GM12878 (cell line): Measurements from ENCODE around the gene LYRM2. TPM values are rescaled to one million over a fixed set of nuclear protein-coding genes. Genes with fewer than 3 reads are reported as not detected.

Experiments
- ATAC-seq: fragments of 200-7000 bp; cut with Tn5 transposase; 3 replicates; pipeline ENCODE4 v1.9.1; 2020; ENCODE audit warnings: mild to moderate bottlenecking, moderate library complexity
- BruUV-seq: library from RNA; stranded (reverse); fragments of 400-500 nt; replicated peaks from 2 replicates; lab custom pipeline; 2021; lab: Mats Ljungman, UMichigan
- CTCF ChIA-PET: fragments of 300-600 bp; sonication (Branson Sonifier 250); formaldehyde crosslinking; extraction: SDS; loops from one replicate; lab custom pipeline; 2021; ENCODE audit warnings: inconsistent platforms; lab: Yijun Ruan, JAX
- POLR2A ChIA-PET: fragments of 350-600 bp; formaldehyde crosslinking; extraction: SDS; loops from one replicate; lab custom pipeline; 2021; ENCODE audit warnings: inconsistent platforms; lab: Charles Lee
- RAD21 ChIA-PET: fragments of 300-600 bp; sonication (Branson Sonifier 250); formaldehyde crosslinking; loops from one replicate; lab custom pipeline; 2023; ENCODE audit warnings: antibody characterized with exemption; ENCODE audit not compliant: unreplicated experiment; lab: Charles Lee
- SMC1A ChIA-PET: fragments of 300-600 bp; sonication (Branson Sonifier 250); formaldehyde crosslinking; loops from one replicate; lab custom pipeline; 2023; ENCODE audit not compliant: unreplicated experiment, uncharacterized antibody; lab: Charles Lee
- DNase-seq: peaks from one replicate; pipeline ENCODE4 v3.0.0-alpha.2; 2011; ENCODE audit warnings: low read depth, low spot score
- FAIRE-seq: peaks from 3 replicates; lab custom pipeline; 2011; peaks lifted over from hg19 to GRCh38; lab: Jason Lieb, UNC
- H2AFZ ChIP-seq: 2 replicates; pipeline ENCODE4 v1.6.0; 2011; ENCODE audit warnings: low read depth, low read length, control low read depth; ENCODE audit not compliant: control insufficient read depth
- H3K27ac ChIP-seq: 2 replicates; pipeline ENCODE4 v1.5.1; 2011; ENCODE audit warnings: control low read depth; ENCODE audit not compliant: control insufficient read depth, insufficient read depth
- H3K27me3 ChIP-seq, 2 experiments: replicated peaks in 1 of 2; 2 replicates each; pipeline versions ENCODE4 v1.6.0 to v1.6.1; 2011; ENCODE audit warnings: low read length in 1 of 2; ENCODE audit not compliant: control insufficient read depth in 2 of 2, insufficient read depth in 2 of 2
- H3K36me3 ChIP-seq, 2 experiments: 2 replicates each; pipeline ENCODE4 v1.5.1; 2011; ENCODE audit warnings: low read length in 1 of 2; ENCODE audit not compliant: control insufficient read depth in 2 of 2, insufficient read depth in 2 of 2
- H3K4me1 ChIP-seq: 2 replicates; pipeline ENCODE4 v1.6.1; 2011; ENCODE audit warnings: mild to moderate bottlenecking, low read length, moderate library complexity, mixed read lengths; ENCODE audit not compliant: control insufficient read depth, insufficient read depth
- H3K4me2 ChIP-seq: 2 replicates; pipeline ENCODE4 v1.6.0; 2011; ENCODE audit warnings: control low read depth; ENCODE audit not compliant: control insufficient read depth, insufficient read depth
- H3K4me3 ChIP-seq: fragments of 200-600 bp; sonication (generic); 2 replicates; pipeline ENCODE4 v1.5.1; 2016
- H3K79me2 ChIP-seq: 2 replicates; pipeline ENCODE4 v1.6.0; 2011; ENCODE audit warnings: low read length; ENCODE audit not compliant: control insufficient read depth, insufficient read depth
- H3K9ac ChIP-seq: 2 replicates; pipeline ENCODE4 v1.8.0; 2011; ENCODE audit warnings: low read length, control low read depth, mixed read lengths; ENCODE audit not compliant: control insufficient read depth, insufficient read depth
- H3K9me3 ChIP-seq: replicated peaks from 3 replicates; pipeline ENCODE4 v1.5.1; 2011; ENCODE audit warnings: mild to moderate bottlenecking, low read length; ENCODE audit not compliant: control insufficient read depth, insufficient read depth
- H4K20me1 ChIP-seq: 2 replicates; pipeline ENCODE4 v1.6.0; 2011; ENCODE audit not compliant: control insufficient read depth, insufficient read depth
- CEBPZ ChIP-seq: fragments of 150-350 bp; IDR thresholded peaks from 2 replicates; pipeline ENCODE4 v1.6.1; 2016; ENCODE audit warnings: low read depth, low read length
- FOS ChIP-seq: IDR thresholded peaks from 3 replicates; pipeline ENCODE4 v1.6.1; 2011; ENCODE audit warnings: borderline replicate concordance; ENCODE audit not compliant: insufficient read length; ENCODE audit errors: extremely low read depth
- PML ChIP-seq: IDR thresholded peaks from 2 replicates; pipeline ENCODE4 v1.6.1; 2012; ENCODE audit warnings: low read length, inconsistent platforms
- SPI1 ChIP-seq: IDR thresholded peaks from 2 replicates; pipeline ENCODE4 v1.6.1; 2011; ENCODE audit warnings: low read depth, mild to moderate bottlenecking, low read length, moderate library complexity, borderline replicate concordance; ENCODE audit not compliant: insufficient read depth
- whole genome bisulfite sequencing: methylation state at CpG from one replicate; pipeline ENCODE4 v1.1.6; 2016; ENCODE audit warnings: low lambda C conversion rate; ENCODE audit not compliant: insufficient replicate concordance, insufficient coverage; ENCODE audit errors: missing lambda C conversion rate; 5-methylcytosine and 5-hydroxymethylcytosine counted together
- in situ Hi-C: fragments of 300-500 bp; cut with MboI; formaldehyde crosslinking; loops from 9 replicates; pipeline ENCODE4 v1.14.3; 2018; ENCODE audit warnings: mixed read lengths
- intact Hi-C: fragments of 100-400 bp; cut with micrococcal nuclease; formaldehyde crosslinking; loops from one replicate; pipeline ENCODE4 v1.14.2; 2022; ENCODE audit not compliant: unreplicated experiment
- polyA plus RNA-seq, 11 experiments: library from polyadenylated mRNA; depleted of rRNA in 4 of 11; unstranded in 6 of 11; stranded (reverse) in 5 of 11; fragments of >200 nt; fragmentation: Nextera tagmentation in 4 of 11; fragmentation: Illumina TruSeq in 1 of 11; extraction: Ambion mirVana in 4 of 11; extraction: Trizol in 1 of 11; gene quantifications; 1 replicate in 1 of 11; 2 replicates in 10 of 11; pipeline versions ENCODE4 v1.2.1 to v1.2.3, GENCODE V29; 2011 to 2016; ENCODE audit warnings: inconsistent platforms in 2 of 11, missing spikeins in 2 of 11, low read depth in 1 of 11
- total RNA-seq, 4 experiments: library from RNA; depleted of rRNA in 3 of 4; stranded (reverse); fragments of >200 nt in 3 of 4; fragmentation: Illumina TruSeq in 1 of 4; extraction: Trizol in 1 of 4; gene quantifications; 2 replicates each; pipeline versions ENCODE4 v1.2.1 to v1.2.3, GENCODE V29; 2013 to 2021
- TF ChIP-seq, protein P1 (sequence below): fragments of 450-650 bp; IDR thresholded peaks from 2 replicates; pipeline ENCODE4 v1.6.1; 2016; ENCODE audit warnings: mild to moderate bottlenecking
- TF ChIP-seq, protein P2 (sequence below): IDR thresholded peaks from 2 replicates; pipeline ENCODE4 v1.6.1; 2011; ENCODE audit warnings: borderline replicate concordance, low read depth, mild to moderate bottlenecking, moderate library complexity, low read length; ENCODE audit not compliant: insufficient read depth, poor library complexity, severe bottlenecking
- TF ChIP-seq, protein P3 (sequence below): IDR thresholded peaks from 2 replicates; pipeline ENCODE4 v1.6.1; 2012; ENCODE audit warnings: improper control_type of control experiment, low read depth, low read length; ENCODE audit not compliant: insufficient replicate concordance
- TF ChIP-seq, protein P4 (sequence below): IDR thresholded peaks from 2 replicates; pipeline ENCODE4 v1.6.1; 2011; ENCODE audit warnings: mild to moderate bottlenecking, low read depth, low read length, moderate library complexity; ENCODE audit not compliant: insufficient replicate concordance

Gene LYRM2
- total and polyA plus RNA-seq, 10 of the 15 experiments (the other 5 are each of a cell fraction or from before 2014, with no cell fraction given), result 17.2 to 75.0 (median 30.9) TPM

GRCh38 chr6:89567630-89568390 is 70.7 kb downstream of the LYRM2 start:
- no TSS peak for BruUV-seq

More at GRCh38 chr6:89567630-89568390, 70.7 kb downstream of the LYRM2 start:
- intact Hi-C loops (no loop called here), in situ Hi-C loops (no loop called here)
- CTCF ChIA-PET, result interaction anchor here (0.9 to 1.5 kb wide), 3 partner anchors 9 to 170 kb away, joined by 3 read pairs; no protein-coding TSS in a partner anchor
- no peak overlapping the region for H3K9ac ChIP-seq
- H3K4me3 ChIP-seq, result no peak overlapping the region
- peaks cover 0 to 3% of the 10 kb centered on the region in 2 experiments; a peak in 2 of 4 replicates for H3K27me3 ChIP-seq
- 72% methylated on average over 6 of the region's 6 CpGs for WGBS
- ATAC-seq, result no peak
- no peak overlapping the region for H2AFZ ChIP-seq
- SMC1A ChIA-PET, result no interaction called here
- no peaks in the 10 kb centered on the region for H3K79me2 ChIP-seq
- H4K20me1 ChIP-seq, result no peaks in the 10 kb centered on the region
- no peak for FAIRE-seq
- no peak overlapping the region for H3K27ac ChIP-seq
- no peak overlapping the region for H3K4me2 ChIP-seq
- no peaks in the 10 kb centered on the region for H3K9me3 ChIP-seq
- no peaks in the 10 kb centered on the region for H3K4me1 ChIP-seq
- DNase-seq, result no peak
- POLR2A ChIA-PET, result no interaction called here
- RAD21 ChIA-PET, result no interaction called here
- H3K36me3 ChIP-seq, result no peaks in the 10 kb centered on the region
- TF ChIP-seq, protein P1, sequence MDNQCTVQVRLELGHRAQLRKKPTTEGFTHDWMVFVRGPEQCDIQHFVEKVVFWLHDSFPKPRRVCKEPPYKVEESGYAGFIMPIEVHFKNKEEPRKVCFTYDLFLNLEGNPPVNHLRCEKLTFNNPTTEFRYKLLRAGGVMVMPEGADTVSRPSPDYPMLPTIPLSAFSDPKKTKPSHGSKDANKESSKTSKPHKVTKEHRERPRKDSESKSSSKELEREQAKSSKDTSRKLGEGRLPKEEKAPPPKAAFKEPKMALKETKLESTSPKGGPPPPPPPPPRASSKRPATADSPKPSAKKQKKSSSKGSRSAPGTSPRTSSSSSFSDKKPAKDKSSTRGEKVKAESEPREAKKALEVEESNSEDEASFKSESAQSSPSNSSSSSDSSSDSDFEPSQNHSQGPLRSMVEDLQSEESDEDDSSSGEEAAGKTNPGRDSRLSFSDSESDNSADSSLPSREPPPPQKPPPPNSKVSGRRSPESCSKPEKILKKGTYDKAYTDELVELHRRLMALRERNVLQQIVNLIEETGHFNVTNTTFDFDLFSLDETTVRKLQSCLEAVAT, result no peak
- TF ChIP-seq FOS (no peak), SPI1 (no peak), CEBPZ (no peak), PML (no peak)
- TF ChIP-seq, protein P2, sequence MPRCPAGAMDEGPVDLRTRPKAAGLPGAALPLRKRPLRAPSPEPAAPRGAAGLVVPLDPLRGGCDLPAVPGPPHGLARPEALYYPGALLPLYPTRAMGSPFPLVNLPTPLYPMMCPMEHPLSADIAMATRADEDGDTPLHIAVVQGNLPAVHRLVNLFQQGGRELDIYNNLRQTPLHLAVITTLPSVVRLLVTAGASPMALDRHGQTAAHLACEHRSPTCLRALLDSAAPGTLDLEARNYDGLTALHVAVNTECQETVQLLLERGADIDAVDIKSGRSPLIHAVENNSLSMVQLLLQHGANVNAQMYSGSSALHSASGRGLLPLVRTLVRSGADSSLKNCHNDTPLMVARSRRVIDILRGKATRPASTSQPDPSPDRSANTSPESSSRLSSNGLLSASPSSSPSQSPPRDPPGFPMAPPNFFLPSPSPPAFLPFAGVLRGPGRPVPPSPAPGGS, result no peak
- TF ChIP-seq, protein P3, sequence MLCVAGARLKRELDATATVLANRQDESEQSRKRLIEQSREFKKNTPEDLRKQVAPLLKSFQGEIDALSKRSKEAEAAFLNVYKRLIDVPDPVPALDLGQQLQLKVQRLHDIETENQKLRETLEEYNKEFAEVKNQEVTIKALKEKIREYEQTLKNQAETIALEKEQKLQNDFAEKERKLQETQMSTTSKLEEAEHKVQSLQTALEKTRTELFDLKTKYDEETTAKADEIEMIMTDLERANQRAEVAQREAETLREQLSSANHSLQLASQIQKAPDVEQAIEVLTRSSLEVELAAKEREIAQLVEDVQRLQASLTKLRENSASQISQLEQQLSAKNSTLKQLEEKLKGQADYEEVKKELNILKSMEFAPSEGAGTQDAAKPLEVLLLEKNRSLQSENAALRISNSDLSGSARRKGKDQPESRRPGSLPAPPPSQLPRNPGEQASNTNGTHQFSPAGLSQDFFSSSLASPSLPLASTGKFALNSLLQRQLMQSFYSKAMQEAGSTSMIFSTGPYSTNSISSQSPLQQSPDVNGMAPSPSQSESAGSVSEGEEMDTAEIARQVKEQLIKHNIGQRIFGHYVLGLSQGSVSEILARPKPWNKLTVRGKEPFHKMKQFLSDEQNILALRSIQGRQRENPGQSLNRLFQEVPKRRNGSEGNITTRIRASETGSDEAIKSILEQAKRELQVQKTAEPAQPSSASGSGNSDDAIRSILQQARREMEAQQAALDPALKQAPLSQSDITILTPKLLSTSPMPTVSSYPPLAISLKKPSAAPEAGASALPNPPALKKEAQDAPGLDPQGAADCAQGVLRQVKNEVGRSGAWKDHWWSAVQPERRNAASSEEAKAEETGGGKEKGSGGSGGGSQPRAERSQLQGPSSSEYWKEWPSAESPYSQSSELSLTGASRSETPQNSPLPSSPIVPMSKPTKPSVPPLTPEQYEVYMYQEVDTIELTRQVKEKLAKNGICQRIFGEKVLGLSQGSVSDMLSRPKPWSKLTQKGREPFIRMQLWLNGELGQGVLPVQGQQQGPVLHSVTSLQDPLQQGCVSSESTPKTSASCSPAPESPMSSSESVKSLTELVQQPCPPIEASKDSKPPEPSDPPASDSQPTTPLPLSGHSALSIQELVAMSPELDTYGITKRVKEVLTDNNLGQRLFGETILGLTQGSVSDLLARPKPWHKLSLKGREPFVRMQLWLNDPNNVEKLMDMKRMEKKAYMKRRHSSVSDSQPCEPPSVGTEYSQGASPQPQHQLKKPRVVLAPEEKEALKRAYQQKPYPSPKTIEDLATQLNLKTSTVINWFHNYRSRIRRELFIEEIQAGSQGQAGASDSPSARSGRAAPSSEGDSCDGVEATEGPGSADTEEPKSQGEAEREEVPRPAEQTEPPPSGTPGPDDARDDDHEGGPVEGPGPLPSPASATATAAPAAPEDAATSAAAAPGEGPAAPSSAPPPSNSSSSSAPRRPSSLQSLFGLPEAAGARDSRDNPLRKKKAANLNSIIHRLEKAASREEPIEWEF, result no peak
- TF ChIP-seq, protein P4, sequence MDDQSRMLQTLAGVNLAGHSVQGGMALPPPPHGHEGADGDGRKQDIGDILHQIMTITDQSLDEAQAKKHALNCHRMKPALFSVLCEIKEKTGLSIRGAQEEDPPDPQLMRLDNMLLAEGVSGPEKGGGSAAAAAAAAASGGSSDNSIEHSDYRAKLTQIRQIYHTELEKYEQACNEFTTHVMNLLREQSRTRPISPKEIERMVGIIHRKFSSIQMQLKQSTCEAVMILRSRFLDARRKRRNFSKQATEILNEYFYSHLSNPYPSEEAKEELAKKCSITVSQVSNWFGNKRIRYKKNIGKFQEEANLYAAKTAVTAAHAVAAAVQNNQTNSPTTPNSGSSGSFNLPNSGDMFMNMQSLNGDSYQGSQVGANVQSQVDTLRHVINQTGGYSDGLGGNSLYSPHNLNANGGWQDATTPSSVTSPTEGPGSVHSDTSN, result no peak
